GM12878 (cell line): ENCODE data around the gene RABEP1. TPM values are rescaled to one million over a fixed set of nuclear protein-coding genes. Genes with fewer than 3 reads are reported as not detected.
A peak's percentile ranks its signal among the peaks of the same experiment; 100 is the strongest.

Source experiments
- ASH2L ChIP-seq: fragments of 300-600, 200-600 bp; sonication (generic); IDR thresholded peaks from 2 replicates; pipeline ENCODE4 v1.6.1; 2017; ENCODE audit warnings: low read depth, mild to moderate bottlenecking, borderline replicate concordance
- CEBPB ChIP-seq, 2 experiments: fragments of 150-350 bp in 1 of 2; IDR thresholded peaks; 2 replicates each; pipeline ENCODE4 v1.6.1; 2012 to 2014; ENCODE audit warnings: low read depth in 2 of 2, low read length in 2 of 2, borderline replicate concordance in 1 of 2, inconsistent platforms in 1 of 2
- CHD1 ChIP-seq: IDR thresholded peaks from 2 replicates; pipeline ENCODE4 v1.6.1; 2012; ENCODE audit warnings: low read depth, low read length, improper control_type of control experiment
- CREB1 ChIP-seq: IDR thresholded peaks from 2 replicates; pipeline ENCODE4 v1.6.1; 2012; ENCODE audit warnings: low read depth, mild to moderate bottlenecking, inconsistent platforms
- DPF2 ChIP-seq: fragments of 450-650 bp; IDR thresholded peaks from 2 replicates; pipeline ENCODE4 v1.6.1; 2017; ENCODE audit warnings: mild to moderate bottlenecking
- EED ChIP-seq: sonication (generic); IDR thresholded peaks from 2 replicates; pipeline ENCODE4 v1.6.1; 2016; ENCODE audit warnings: antibody characterized with exemption, low read depth
- ESRRA ChIP-seq: IDR thresholded peaks from 2 replicates; pipeline ENCODE4 v1.6.1; 2012; ENCODE audit warnings: mild to moderate bottlenecking, low read length, improper control_type of control experiment
- ETV6 ChIP-seq, 2 experiments: fragments of 450-650 bp in 1 of 2; IDR thresholded peaks in 1 of 2; conservative IDR thresholded peaks in 1 of 2; 2 replicates each; pipeline ENCODE4 v1.6.1; 2014; ENCODE audit warnings: antibody characterized with exemption in 1 of 2, borderline replicate concordance in 1 of 2, low read depth in 1 of 2, mild to moderate bottlenecking in 1 of 2, moderate library complexity in 1 of 2
- HCFC1 ChIP-seq: fragments of 150-350 bp; IDR thresholded peaks from 2 replicates; pipeline ENCODE4 v1.6.1; 2014; ENCODE audit warnings: low read length
- HDGF ChIP-seq: fragments of 450-650 bp; IDR thresholded peaks from 2 replicates; pipeline ENCODE4 v1.6.1; 2016; ENCODE audit warnings: antibody characterized with exemption
- HSF1 ChIP-seq: fragments of 150-350 bp; IDR thresholded peaks from 2 replicates; pipeline ENCODE4 v1.6.1; 2014; ENCODE audit warnings: mild to moderate bottlenecking, low read depth, low read length
- IKZF1 ChIP-seq: fragments of 450-650 bp; conservative IDR thresholded peaks from 2 replicates; pipeline ENCODE4 v1.6.1; 2017; ENCODE audit warnings: antibody characterized with exemption, mild to moderate bottlenecking
- IRF3 ChIP-seq: fragments of 450-650 bp; IDR thresholded peaks from 2 replicates; pipeline ENCODE4 v1.6.1; 2014; ENCODE audit warnings: mild to moderate bottlenecking
- NFYA ChIP-seq: IDR thresholded peaks from 2 replicates; pipeline ENCODE4 v1.6.1; 2011; ENCODE audit warnings: low read depth, mild to moderate bottlenecking, low read length, improper control_type of control experiment, borderline replicate concordance
- PAX8 ChIP-seq: fragments of 450-650 bp; IDR thresholded peaks from 2 replicates; pipeline ENCODE4 v1.6.1; 2017; ENCODE audit warnings: mild to moderate bottlenecking, moderate library complexity
- PML ChIP-seq: IDR thresholded peaks from 2 replicates; pipeline ENCODE4 v1.6.1; 2012; ENCODE audit warnings: low read length, inconsistent platforms
- POLR2AphosphoS2 ChIP-seq: IDR thresholded peaks from 2 replicates; pipeline ENCODE4 v1.6.1; 2011; ENCODE audit warnings: low read depth, mild to moderate bottlenecking, low read length, improper control_type of control experiment, moderate library complexity
- RELA ChIP-seq: fragments of 450-650 bp; IDR thresholded peaks from 2 replicates; pipeline ENCODE4 v1.8.0; 2014; ENCODE audit warnings: borderline replicate concordance; ENCODE audit not compliant: partially characterized antibody
- SPI1 ChIP-seq: IDR thresholded peaks from 2 replicates; pipeline ENCODE4 v1.6.1; 2011; ENCODE audit warnings: low read depth, mild to moderate bottlenecking, low read length, moderate library complexity, borderline replicate concordance; ENCODE audit not compliant: insufficient read depth
- STAT1 ChIP-seq: fragments of 450-650 bp; conservative IDR thresholded peaks from 2 replicates; pipeline ENCODE4 v1.6.1; 2014; ENCODE audit warnings: antibody characterized with exemption, mild to moderate bottlenecking
- TBL1XR1 ChIP-seq: IDR thresholded peaks from 2 replicates; pipeline ENCODE4 v1.6.1; 2012; ENCODE audit warnings: low read depth, low read length, improper control_type of control experiment
- TCF7 ChIP-seq: IDR thresholded peaks from 2 replicates; pipeline ENCODE4 v1.6.1; 2014; ENCODE audit warnings: antibody characterized with exemption, borderline replicate concordance
- ZBED1 ChIP-seq: IDR thresholded peaks from 2 replicates; pipeline ENCODE4 v1.6.1; 2016; ENCODE audit warnings: borderline replicate concordance
- ZBTB33 ChIP-seq: fragments of 450-650 bp; IDR thresholded peaks from 2 replicates; pipeline ENCODE4 v1.6.1; 2017; ENCODE audit warnings: mild to moderate bottlenecking
- ZNF217 ChIP-seq: fragments of 450-650 bp; IDR thresholded peaks from 2 replicates; pipeline ENCODE4 v1.6.1; 2017; ENCODE audit warnings: antibody characterized with exemption, mild to moderate bottlenecking
- polyA plus RNA-seq, 11 experiments: library from polyadenylated mRNA; depleted of rRNA in 4 of 11; unstranded in 6 of 11; stranded (reverse) in 5 of 11; fragments of >200 nt; fragmentation: Nextera tagmentation in 4 of 11; fragmentation: Illumina TruSeq in 1 of 11; extraction: Ambion mirVana in 4 of 11; extraction: Trizol in 1 of 11; gene quantifications; 1 replicate in 1 of 11; 2 replicates in 10 of 11; pipeline versions ENCODE4 v1.2.1 to v1.2.3, GENCODE V29; 2011 to 2016; ENCODE audit warnings: inconsistent platforms in 2 of 11, missing spikeins in 2 of 11, low read depth in 1 of 11
- total RNA-seq, 4 experiments: library from RNA; depleted of rRNA in 3 of 4; stranded (reverse); fragments of >200 nt in 3 of 4; fragmentation: Illumina TruSeq in 1 of 4; extraction: Trizol in 1 of 4; gene quantifications; 2 replicates each; pipeline versions ENCODE4 v1.2.1 to v1.2.3, GENCODE V29; 2013 to 2021
- TF ChIP-seq, protein P1 (sequence below): fragments of 450-650 bp; IDR thresholded peaks from 2 replicates; pipeline ENCODE4 v1.6.1; 2016; ENCODE audit warnings: mild to moderate bottlenecking
- TF ChIP-seq, protein P2 (sequence below): IDR thresholded peaks from 2 replicates; pipeline ENCODE4 v1.6.1; 2011; ENCODE audit warnings: borderline replicate concordance, low read depth, mild to moderate bottlenecking, moderate library complexity, low read length; ENCODE audit not compliant: insufficient read depth, poor library complexity, severe bottlenecking

Gene RABEP1
- total and polyA plus RNA-seq, 10 of the 15 experiments (the other 5 are each of a cell fraction or from before 2014, with no cell fraction given), result 13.4 to 71.4 (median 59.8) TPM

- no peak for TF ChIP-seq DPF2
- no peak for TF ChIP-seq POLR2AphosphoS2
- TF ChIP-seq HCFC1, result no peak
- TF ChIP-seq EED, result no peak
- TF ChIP-seq PML, result no peak
- TF ChIP-seq SPI1, result no peak
- TF ChIP-seq CREB1, result peak; percentile 52; the same call in 1 of the 2 replicates
- TF ChIP-seq NFYA, result no peak
- no peak for TF ChIP-seq IRF3
- no peak for TF ChIP-seq TCF7
- no peak for TF ChIP-seq HSF1
- TF ChIP-seq ETV6 (conservative IDR thresholded peaks at IDR 0.05 in 1 of 2, IDR thresholded peaks at IDR 0.05 in 1 of 2; ENCODE audit: borderline replicate concordance in 1 of 2, low read depth in 1 of 2), result no peak
- TF ChIP-seq PAX8, result no peak
- TF ChIP-seq IKZF1, result no peak
- no peak for TF ChIP-seq ASH2L
- no peak for TF ChIP-seq ZBED1
- no peak for TF ChIP-seq ZNF217
- TF ChIP-seq, protein P1, sequence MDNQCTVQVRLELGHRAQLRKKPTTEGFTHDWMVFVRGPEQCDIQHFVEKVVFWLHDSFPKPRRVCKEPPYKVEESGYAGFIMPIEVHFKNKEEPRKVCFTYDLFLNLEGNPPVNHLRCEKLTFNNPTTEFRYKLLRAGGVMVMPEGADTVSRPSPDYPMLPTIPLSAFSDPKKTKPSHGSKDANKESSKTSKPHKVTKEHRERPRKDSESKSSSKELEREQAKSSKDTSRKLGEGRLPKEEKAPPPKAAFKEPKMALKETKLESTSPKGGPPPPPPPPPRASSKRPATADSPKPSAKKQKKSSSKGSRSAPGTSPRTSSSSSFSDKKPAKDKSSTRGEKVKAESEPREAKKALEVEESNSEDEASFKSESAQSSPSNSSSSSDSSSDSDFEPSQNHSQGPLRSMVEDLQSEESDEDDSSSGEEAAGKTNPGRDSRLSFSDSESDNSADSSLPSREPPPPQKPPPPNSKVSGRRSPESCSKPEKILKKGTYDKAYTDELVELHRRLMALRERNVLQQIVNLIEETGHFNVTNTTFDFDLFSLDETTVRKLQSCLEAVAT, result no peak; the same call in none of the 2 replicates
- no peak for TF ChIP-seq STAT1
- no peak for TF ChIP-seq ZBTB33
- TF ChIP-seq, protein P2, sequence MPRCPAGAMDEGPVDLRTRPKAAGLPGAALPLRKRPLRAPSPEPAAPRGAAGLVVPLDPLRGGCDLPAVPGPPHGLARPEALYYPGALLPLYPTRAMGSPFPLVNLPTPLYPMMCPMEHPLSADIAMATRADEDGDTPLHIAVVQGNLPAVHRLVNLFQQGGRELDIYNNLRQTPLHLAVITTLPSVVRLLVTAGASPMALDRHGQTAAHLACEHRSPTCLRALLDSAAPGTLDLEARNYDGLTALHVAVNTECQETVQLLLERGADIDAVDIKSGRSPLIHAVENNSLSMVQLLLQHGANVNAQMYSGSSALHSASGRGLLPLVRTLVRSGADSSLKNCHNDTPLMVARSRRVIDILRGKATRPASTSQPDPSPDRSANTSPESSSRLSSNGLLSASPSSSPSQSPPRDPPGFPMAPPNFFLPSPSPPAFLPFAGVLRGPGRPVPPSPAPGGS, result no peak
- no peak for TF ChIP-seq CEBPB (IDR thresholded peaks at IDR 0.05; ENCODE audit: borderline replicate concordance in 1 of 2, low read depth in 2 of 2, low read length in 2 of 2)
- TF ChIP-seq ESRRA, result no peak
- no peak for TF ChIP-seq TBL1XR1
- no peak for TF ChIP-seq HDGF
- TF ChIP-seq RELA, result no peak
- TF ChIP-seq CHD1, result no peak
Observed at GRCh38 chr17:5299383-5299782, 17.3 kb downstream of the RABEP1 start (continued).
